ENCODE data around the gene LPP. TPM values are rescaled to one million over a fixed set of nuclear protein-coding genes. Genes with fewer than 3 reads are reported as not detected.

The LPP gene
- total RNA-seq, 4 donors from 2014 or later = 45.9 to 81.1 (median 63.0) TPM

- WGBS, 2 donors = 79 to 82% methylated on average over 2 of the region's 2 CpGs
- no peak for DNase-seq (ENCODE audit: low spot score in 2 of 2)
- TF ChIP-seq POLR2A (IDR thresholded peaks at IDR 0.05) (no peak), CTCF (IDR thresholded peaks at IDR 0.05) (no peak)
- H3K4me3 ChIP-seq (ENCODE audit: low read depth, poor library complexity, severe bottlenecking) = no peak overlapping the region
- intact Hi-C loops (cut with DNase I; ENCODE audit: low total_unique reads) = no loop called here
Measured at GRCh38 chr3:188727052-188727451, 573.1 kb downstream of the LPP start.

GRCh38 chr3:188728371-188728896 lies 574.5 kb downstream of the LPP start:
- DNase-seq (ENCODE audit: low spot score in 2 of 2) = no peak
- TF ChIP-seq POLR2A (IDR thresholded peaks at IDR 0.05) = no peak
- TF ChIP-seq CTCF (IDR thresholded peaks at IDR 0.05) = no peak
- no peak overlapping the region for H3K4me3 ChIP-seq (ENCODE audit: low read depth, poor library complexity, severe bottlenecking)
- intact Hi-C loops (cut with DNase I; ENCODE audit: low total_unique reads) = no loop called here
- 0 to 4% methylated on average over 1 of the region's 1 CpG for WGBS, 2 donors

- no peak overlapping the region for H3K4me3 ChIP-seq (ENCODE audit: low read depth, poor library complexity, severe bottlenecking)
- no peak for TF ChIP-seq POLR2A (IDR thresholded peaks at IDR 0.05)
- TF ChIP-seq CTCF (IDR thresholded peaks at IDR 0.05) = no peak
- intact Hi-C loops (cut with DNase I; ENCODE audit: low total_unique reads) = no loop called here
- WGBS, 2 donors = 90 to 93% methylated on average over 1 of the region's 1 CpG
- no peak for DNase-seq (ENCODE audit: low spot score in 2 of 2)
Measured at GRCh38 chr3:188729422-188729821, 575.5 kb downstream of the LPP start.

- DNase-seq (ENCODE audit: low spot score in 2 of 2) = no peak
- no peak for TF ChIP-seq CTCF (IDR thresholded peaks at IDR 0.05)
- no peak for TF ChIP-seq POLR2A (IDR thresholded peaks at IDR 0.05)
- no peak overlapping the region for H3K4me3 ChIP-seq (ENCODE audit: low read depth, poor library complexity, severe bottlenecking)
- 80 to 91% methylated on average over 1 of the region's 1 CpG for WGBS, 2 donors
- intact Hi-C loops (cut with DNase I; ENCODE audit: low total_unique reads) = no loop called here
Measured at GRCh38 chr3:188734395-188734794, 580.4 kb downstream of the LPP start.

GRCh38 chr3:188739511-188739910 lies 585.6 kb downstream of the LPP start:
- DNase-seq (ENCODE audit: low spot score in 2 of 2) = no peak
- H3K4me3 ChIP-seq (ENCODE audit: low read depth, poor library complexity, severe bottlenecking) = no peak overlapping the region
- TF ChIP-seq CTCF (IDR thresholded peaks at IDR 0.05) = no peak
- no peak for TF ChIP-seq POLR2A (IDR thresholded peaks at IDR 0.05)
- intact Hi-C loops (cut with DNase I; ENCODE audit: low total_unique reads) = no loop called here

- TF ChIP-seq POLR2A (IDR thresholded peaks at IDR 0.05) = no peak
- TF ChIP-seq CTCF (IDR thresholded peaks at IDR 0.05) = no peak
- 94 to 100% methylated on average over 1 of the region's 1 CpG for WGBS, 2 donors
- no peak overlapping the region for H3K4me3 ChIP-seq (ENCODE audit: low read depth, poor library complexity, severe bottlenecking)
- intact Hi-C loops (cut with DNase I; ENCODE audit: low total_unique reads) = loop anchor here (5.0 kb wide), 1 partner anchor 298 kb away; no protein-coding TSS in a partner anchor
- no peak for DNase-seq (ENCODE audit: low spot score in 2 of 2)
Measured at GRCh38 chr3:188740010-188740409, 586.1 kb downstream of the LPP start.
